Measurements from ENCODE around the gene GFER.

The GFER gene

GRCh38 chr16:1990351-1991134 is 6.5 kb downstream of the GFER start:
- peak; percentile 42 for DNase-seq (ENCODE audit: low spot score)

GRCh38 chr16:1991135-1991551 is 7.2 kb downstream of the GFER start:
- DNase-seq (ENCODE audit: low spot score) = peak; percentile 66

- DNase-seq (ENCODE audit: low spot score) = no peak
These were observed 7.6 kb downstream of the GFER start for GRCh38 chr16:1991588-1991947.

GRCh38 chr16:1991948-1992703 is 8.1 kb downstream of the GFER start:
- DNase-seq (ENCODE audit: low spot score) = peak; percentile 97

- DNase-seq (ENCODE audit: low spot score) = no peak
These were observed 8.8 kb downstream of the GFER start for GRCh38 chr16:1992704-1993317.

- no peak for DNase-seq (ENCODE audit: low spot score)
These were observed 9.7 kb downstream of the GFER start for GRCh38 chr16:1993731-1994131.

GRCh38 chr16:1997494-1998359 is 13.7 kb downstream of the GFER start:
- no peak for DNase-seq (ENCODE audit: low spot score)

- no peak for DNase-seq (ENCODE audit: low spot score)
These were observed 14.4 kb downstream of the GFER start for GRCh38 chr16:1998360-1998835.

- no peak for DNase-seq (ENCODE audit: low spot score)
These were observed 15.1 kb downstream of the GFER start for GRCh38 chr16:1998852-1999801.

- no peak for DNase-seq (ENCODE audit: low spot score)
These were observed 16.0 kb downstream of the GFER start for GRCh38 chr16:1999866-2000514.

GRCh38 chr16:2001035-2001434 is 17.0 kb downstream of the GFER start:
- no peak for DNase-seq (ENCODE audit: low spot score)

- no peak for DNase-seq (ENCODE audit: low spot score)
These were observed 17.7 kb downstream of the GFER start for GRCh38 chr16:2001456-2002355.

- DNase-seq (ENCODE audit: low spot score) = no peak
These were observed 18.6 kb downstream of the GFER start for GRCh38 chr16:2002406-2003230.

GRCh38 chr16:2003231-2003826 is 19.3 kb downstream of the GFER start:
- DNase-seq (ENCODE audit: low spot score) = no peak

- DNase-seq (ENCODE audit: low spot score) = peak; percentile 85
These were observed 20.0 kb downstream of the GFER start for GRCh38 chr16:2003827-2004641.

GRCh38 chr16:2004795-2005517 is 21.0 kb downstream of the GFER start:
- DNase-seq (ENCODE audit: low spot score) = no peak

Data from CD4-positive, alpha-beta T cell treated with Interleukin-2 at 100 ng/mL for 4 hours (primary cell).